Esophagus muscularis mucosa (tissue), 4 donors: ENCODE measurements around the gene DUSP7.

Experiments
- CTCF ChIP-seq, 3 experiments: fragments of 200-600 bp in 2 of 3; fragments of 450-650 bp in 1 of 3; sonication (generic) in 2 of 3; IDR thresholded peaks; one replicate each; pipeline ENCODE4 v1.5.1; 2017 to 2019; ENCODE audit warnings: antibody characterized with exemption in 3 of 3, mild to moderate bottlenecking in 2 of 3, moderate library complexity in 1 of 3
- EP300 ChIP-seq: sonication (generic); formaldehyde crosslinking; IDR thresholded peaks from one replicate; pipeline ENCODE4 v1.6.1; 2017; ENCODE audit warnings: antibody characterized with exemption
- POLR2A ChIP-seq: fragments of 450-650 bp; IDR thresholded peaks from one replicate; pipeline ENCODE4 v1.6.1; 2017; ENCODE audit warnings: antibody characterized with exemption, moderate library complexity, mild to moderate bottlenecking, low read depth

GRCh38 chr3:52069855-52070254 lies 13.5 kb upstream of the DUSP7 start:
- no peak for TF ChIP-seq CTCF (IDR thresholded peaks at IDR 0.05)
- no peak for TF ChIP-seq POLR2A
- TF ChIP-seq EP300 = no peak
